ENCODE data around the gene FBXO45. TPM values are rescaled to one million over a fixed set of nuclear protein-coding genes. Genes with fewer than 3 reads are reported as not detected.
"Not testable (repeated sequence)": the region's sequence is repeated elsewhere in the genome, so short reads cannot be mapped to it uniquely, and the experiment has no call there.

FBXO45 gene, protein sequence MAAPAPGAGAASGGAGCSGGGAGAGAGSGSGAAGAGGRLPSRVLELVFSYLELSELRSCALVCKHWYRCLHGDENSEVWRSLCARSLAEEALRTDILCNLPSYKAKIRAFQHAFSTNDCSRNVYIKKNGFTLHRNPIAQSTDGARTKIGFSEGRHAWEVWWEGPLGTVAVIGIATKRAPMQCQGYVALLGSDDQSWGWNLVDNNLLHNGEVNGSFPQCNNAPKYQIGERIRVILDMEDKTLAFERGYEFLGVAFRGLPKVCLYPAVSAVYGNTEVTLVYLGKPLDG
- 14.4 and 23.1 TPM in 2 replicates for total RNA-seq (ENCODE audit: low replicate concordance)

DNA sequence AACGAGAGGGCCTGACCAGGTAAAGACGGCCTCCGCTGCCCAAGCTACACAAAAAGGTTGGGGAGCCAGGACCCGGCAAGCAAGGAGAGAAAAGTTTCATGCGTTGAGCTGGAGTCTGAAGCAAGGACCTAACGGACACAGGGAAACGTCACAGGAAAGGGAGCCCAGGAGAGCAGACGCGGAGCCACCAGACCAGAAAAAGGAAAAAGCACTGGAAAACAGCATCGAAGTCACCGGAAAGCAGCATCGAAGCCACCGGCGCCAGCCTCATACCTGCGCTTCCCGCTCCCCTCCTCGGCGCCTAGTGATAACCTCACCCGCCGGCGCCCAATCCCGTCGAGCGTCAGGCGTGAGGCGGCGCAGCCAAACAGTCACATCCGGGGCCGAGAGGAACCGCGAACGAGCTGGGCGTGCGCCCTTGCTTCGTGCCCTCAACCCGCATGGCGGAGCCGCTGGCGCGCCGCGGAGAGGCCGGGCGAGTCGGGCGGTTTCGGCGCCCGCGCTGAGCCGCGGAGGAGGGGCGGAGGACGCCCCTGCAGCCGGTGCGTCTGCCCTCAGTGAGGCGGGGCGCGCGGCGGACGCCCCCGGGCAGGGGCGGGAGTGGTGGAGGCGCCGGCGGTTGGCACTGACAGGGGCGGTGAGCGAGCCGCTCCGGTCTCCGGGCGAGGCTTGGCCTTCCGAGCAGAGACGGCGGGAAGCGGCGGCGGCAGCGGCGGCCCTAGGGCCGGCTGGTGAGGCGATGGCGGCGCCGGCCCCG lies at the start of gene FBXO45, which contains the start of gene WDR53:
Gene FBXO45, plus strand, starts transcription at position 415 of the 757 bp plus-strand sequence. Its CDS starts 325 bp downstream, at position 740.
Gene WDR53, minus strand, starts transcription at position 309 of the 757 bp plus-strand sequence. CDS start 7,079 bp downstream, outside the sequence.
- no peak for TF ChIP-seq EZH2phosphoT487 (IDR thresholded peaks at IDR 0.05)
- no peak for TF ChIP-seq EZH2 (IDR thresholded peaks at IDR 0.05)
- Histone ChIP-seq H3K79me2 (ENCODE audit: low read depth) (peaks cover 66% of the 10 kb centered on the region), H3K4me1 (peaks cover 13% of the 10 kb centered on the region), H3K4me3 (peak within 1 kb of the TSS; percentile 83), H3K27ac (peak within 1 kb of the TSS; percentile 28), H4K20me1 (ENCODE audit: low read depth) (peaks cover 9% of the 10 kb centered on the region), H3K9ac (peak within 1 kb of the TSS; percentile 89), H3K4me2 (peak within 1 kb of the TSS; percentile 97), H2AFZ (replicated peaks) (peak within 1 kb of the TSS; percentile 96), H3K36me3 (no peaks in the 10 kb centered on the region), H3F3A (ENCODE audit: low read depth) (no peaks in the 10 kb centered on the region), H3K27me3 (no peaks in the 10 kb centered on the region), H3K9me3 (ENCODE audit: low read depth) (no peaks in the 10 kb centered on the region)
- Mint-ChIP-seq H3K4me1 (peaks cover 23% of the 10 kb centered on the region), H3K9me3 (no peaks in the 10 kb centered on the region), H3K4me3 (peak within 1 kb of the TSS; percentile 98), H3K27me3 (ENCODE audit: insufficient read depth, low read depth) (peaks cover 2% of the 10 kb centered on the region), H3K27ac (peak within 1 kb of the TSS; percentile 81), H3K36me3 (peaks cover 2% of the 10 kb centered on the region)
- DNase-seq (ENCODE audit: low spot score): peak; percentile 98

DNA sequence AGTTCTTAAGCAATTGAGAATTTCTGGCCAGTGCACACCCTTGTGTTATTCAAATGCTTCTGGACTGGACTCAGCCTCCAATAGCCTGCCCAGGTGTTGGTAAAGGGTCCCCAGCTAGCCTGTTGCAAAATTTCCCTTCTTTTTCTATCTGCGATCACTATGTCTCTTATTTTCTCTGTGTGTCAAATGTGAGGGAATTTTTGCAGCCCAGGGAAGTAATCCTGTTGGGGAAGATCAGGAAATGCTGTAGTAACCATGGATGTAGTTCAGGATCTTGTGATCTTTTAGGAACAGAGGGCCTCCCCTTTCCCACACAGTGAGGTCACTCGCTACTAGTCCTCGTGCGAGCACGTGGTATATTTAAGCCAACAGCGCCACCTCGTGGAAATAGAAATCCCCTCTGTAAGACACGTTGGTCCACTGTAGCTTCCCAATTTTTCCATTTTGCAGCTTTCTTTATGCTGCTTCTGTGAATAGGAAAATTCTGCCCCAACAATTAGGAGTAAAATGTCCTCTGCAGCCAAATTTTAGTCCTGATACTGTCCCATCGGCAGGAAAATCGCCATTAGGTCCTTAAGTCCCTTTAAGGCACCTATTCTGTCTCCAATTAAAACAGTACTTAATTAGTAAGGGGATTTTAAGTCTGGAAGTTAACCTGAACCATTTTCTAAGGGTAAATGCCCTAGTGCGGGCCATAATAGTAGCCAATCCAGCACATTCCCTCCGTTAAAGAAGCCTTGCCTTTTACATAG lies 49.3 kb upstream of the FBXO45 start:
- Histone ChIP-seq H3K4me1 (no peaks in the 10 kb centered on the region), H3K36me3 (no peaks in the 10 kb centered on the region), H3K9me3 (ENCODE audit: low read depth) (peaks cover 14% of the 10 kb centered on the region), H2AFZ (replicated peaks) (no peak overlapping the region), H3K4me3 (no peak overlapping the region), H3K4me2 (no peak overlapping the region), H3F3A (ENCODE audit: low read depth) (no peaks in the 10 kb centered on the region), H3K27ac (no peak overlapping the region), H3K79me2 (ENCODE audit: low read depth) (no peaks in the 10 kb centered on the region), H3K27me3 (no peaks in the 10 kb centered on the region), H4K20me1 (ENCODE audit: low read depth) (no peaks in the 10 kb centered on the region), H3K9ac (no peak overlapping the region)
- peaks cover 54% of the 10 kb centered on the region for H3K9me3 Mint-ChIP-seq
- TF ChIP-seq EZH2 (IDR thresholded peaks at IDR 0.05): no peak
- TF ChIP-seq, protein P1, sequence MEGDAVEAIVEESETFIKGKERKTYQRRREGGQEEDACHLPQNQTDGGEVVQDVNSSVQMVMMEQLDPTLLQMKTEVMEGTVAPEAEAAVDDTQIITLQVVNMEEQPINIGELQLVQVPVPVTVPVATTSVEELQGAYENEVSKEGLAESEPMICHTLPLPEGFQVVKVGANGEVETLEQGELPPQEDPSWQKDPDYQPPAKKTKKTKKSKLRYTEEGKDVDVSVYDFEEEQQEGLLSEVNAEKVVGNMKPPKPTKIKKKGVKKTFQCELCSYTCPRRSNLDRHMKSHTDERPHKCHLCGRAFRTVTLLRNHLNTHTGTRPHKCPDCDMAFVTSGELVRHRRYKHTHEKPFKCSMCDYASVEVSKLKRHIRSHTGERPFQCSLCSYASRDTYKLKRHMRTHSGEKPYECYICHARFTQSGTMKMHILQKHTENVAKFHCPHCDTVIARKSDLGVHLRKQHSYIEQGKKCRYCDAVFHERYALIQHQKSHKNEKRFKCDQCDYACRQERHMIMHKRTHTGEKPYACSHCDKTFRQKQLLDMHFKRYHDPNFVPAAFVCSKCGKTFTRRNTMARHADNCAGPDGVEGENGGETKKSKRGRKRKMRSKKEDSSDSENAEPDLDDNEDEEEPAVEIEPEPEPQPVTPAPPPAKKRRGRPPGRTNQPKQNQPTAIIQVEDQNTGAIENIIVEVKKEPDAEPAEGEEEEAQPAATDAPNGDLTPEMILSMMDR (IDR thresholded peaks at IDR 0.05): peak; percentile 64
- TF ChIP-seq EZH2phosphoT487 (IDR thresholded peaks at IDR 0.05): no peak
- peaks cover 10% of the 10 kb centered on the region for H3K27me3 Mint-ChIP-seq (ENCODE audit: insufficient read depth, low read depth)
- peak; percentile 86 for DNase-seq (ENCODE audit: low spot score)
- H3K36me3 Mint-ChIP-seq: no peaks in the 10 kb centered on the region
- no peak overlapping the region for H3K4me3 Mint-ChIP-seq
- H3K27ac Mint-ChIP-seq: no peak overlapping the region
- H3K4me1 Mint-ChIP-seq: no peaks in the 10 kb centered on the region

DNA sequence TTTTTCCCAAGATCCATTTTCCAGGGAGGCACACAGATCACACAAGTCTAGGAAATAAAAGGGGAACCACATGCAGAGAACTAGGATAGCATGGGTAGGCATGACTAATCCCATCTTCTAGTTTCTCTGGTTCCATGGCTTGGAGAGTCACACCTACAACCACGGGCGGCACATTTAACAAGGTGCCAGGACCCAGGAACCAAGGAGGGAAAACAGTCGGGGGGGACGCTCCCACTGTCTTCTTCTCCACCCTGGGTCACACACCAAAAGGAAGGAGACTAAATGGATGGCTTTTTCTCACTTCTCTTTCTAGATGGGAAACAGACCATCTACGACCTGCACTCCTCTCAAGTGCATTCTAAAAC lies 48.8 kb upstream of the FBXO45 start:
- Mint-ChIP-seq H3K4me1 (no peaks in the 10 kb centered on the region), H3K27me3 (ENCODE audit: insufficient read depth, low read depth) (peaks cover 10% of the 10 kb centered on the region), H3K27ac (no peak overlapping the region), H3K4me3 (no peak overlapping the region), H3K36me3 (no peaks in the 10 kb centered on the region), H3K9me3 (peaks cover 54% of the 10 kb centered on the region)
- no peaks in the 10 kb centered on the region for H3K79me2 ChIP-seq (ENCODE audit: low read depth)
- H4K20me1 ChIP-seq (ENCODE audit: low read depth): no peaks in the 10 kb centered on the region
- no peaks in the 10 kb centered on the region for H3F3A ChIP-seq (ENCODE audit: low read depth)
- H3K36me3 ChIP-seq: no peaks in the 10 kb centered on the region
- H3K4me1 ChIP-seq: no peaks in the 10 kb centered on the region
- H2AFZ ChIP-seq (replicated peaks): no peak overlapping the region
- TF ChIP-seq, protein P1 (IDR thresholded peaks at IDR 0.05): no peak
- no peak overlapping the region for H3K4me2 ChIP-seq
- H3K27ac ChIP-seq: no peak overlapping the region
- no peak overlapping the region for H3K9ac ChIP-seq
- peaks cover 14% of the 10 kb centered on the region for H3K9me3 ChIP-seq (ENCODE audit: low read depth)
- no peaks in the 10 kb centered on the region for H3K27me3 ChIP-seq
- no peak for DNase-seq (ENCODE audit: low spot score)
- H3K4me3 ChIP-seq: no peak overlapping the region

DNA sequence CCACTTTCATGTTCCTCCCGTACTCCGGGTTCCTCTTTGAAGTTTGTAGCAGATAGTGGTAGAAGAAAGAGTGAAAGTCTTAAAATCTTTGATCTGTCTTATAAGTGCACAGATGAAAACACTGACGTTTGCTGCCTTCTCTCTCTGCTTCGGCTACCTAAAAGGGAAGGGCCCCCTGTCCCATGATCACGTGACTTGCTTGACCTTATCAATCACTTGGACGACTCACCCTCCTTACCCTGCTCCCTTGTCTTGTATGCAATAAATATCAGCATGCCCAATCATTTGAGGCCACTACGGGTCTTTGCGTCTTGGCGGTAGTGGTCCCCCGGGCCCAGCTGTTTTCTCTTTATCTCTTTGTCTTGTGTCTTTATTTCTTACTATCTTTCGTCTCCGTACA lies 47.2 kb upstream of the FBXO45 start:
- not testable (repeated sequence) for H3K4me1 Mint-ChIP-seq; H3K79me2 ChIP-seq (ENCODE audit: low read depth); H3K4me3 Mint-ChIP-seq; H3K27ac Mint-ChIP-seq; H3F3A ChIP-seq (ENCODE audit: low read depth); H3K9ac ChIP-seq; H2AFZ ChIP-seq (replicated peaks); DNase-seq (ENCODE audit: low spot score); H3K27me3 ChIP-seq; H3K36me3 Mint-ChIP-seq; H3K36me3 ChIP-seq; H3K27ac ChIP-seq; H3K4me1 ChIP-seq; H3K4me3 ChIP-seq; H3K27me3 Mint-ChIP-seq (ENCODE audit: insufficient read depth, low read depth); H3K4me2 ChIP-seq; H4K20me1 ChIP-seq (ENCODE audit: low read depth)
- H3K9me3 ChIP-seq (ENCODE audit: low read depth): peaks cover 14% of the 10 kb centered on the region
- H3K9me3 Mint-ChIP-seq: peaks cover 58% of the 10 kb centered on the region
